T-helper 1 cell (primary cell): Measurements from ENCODE around the gene LPIN2.
"Not testable (repeated sequence)": the region's sequence is repeated elsewhere in the genome, so short reads cannot be mapped to it uniquely, and the experiment has no call there.

Source experiments
- DNase-seq, 5 donors: peaks; one replicate each; pipeline ENCODE4 v3.0.0-alpha.2; 2012 to 2020

The LPIN2 gene

DNA sequence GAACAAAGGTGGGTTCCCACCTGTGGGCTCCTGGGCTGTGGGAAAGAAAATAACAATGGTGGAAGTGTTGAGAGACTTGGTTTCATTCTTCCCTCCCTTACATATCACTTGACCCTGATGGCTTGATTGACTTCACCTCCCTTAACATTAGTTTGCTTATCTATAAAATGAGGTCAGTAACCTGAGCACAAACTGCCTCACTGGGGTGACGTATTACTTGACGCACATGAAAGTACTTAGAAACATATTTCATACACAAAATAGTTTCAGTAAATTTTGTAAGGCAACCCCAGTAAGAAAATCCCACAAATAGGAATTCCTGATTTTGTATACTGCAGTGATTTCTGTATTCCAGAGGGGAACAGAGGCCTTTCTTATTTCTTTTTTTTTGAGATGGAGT, 29.4 kb upstream of the LPIN2 start:
- no peak for DNase-seq

DNA sequence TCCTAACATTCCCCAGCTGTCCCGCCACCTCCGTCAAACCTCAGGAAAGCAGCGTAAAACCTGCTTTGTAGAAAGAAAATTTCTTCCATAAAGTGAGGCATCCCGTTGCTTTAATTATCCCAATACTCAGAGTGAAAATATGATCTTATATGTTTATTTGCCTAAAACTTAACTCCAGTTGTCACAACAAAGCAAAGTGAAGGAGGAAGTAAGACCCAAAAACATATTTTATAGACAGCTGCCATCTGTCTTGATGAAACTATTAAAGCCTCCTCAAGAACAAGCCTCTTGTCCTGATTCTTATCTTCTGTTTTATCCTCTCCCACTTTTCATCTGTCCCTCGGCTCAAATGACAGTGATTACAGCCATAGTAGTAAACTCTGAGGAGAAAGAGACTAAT, 28.9 kb upstream of the LPIN2 start:
- no peak for DNase-seq

GRCh38 chr18:3040881-3041280, 27.9 kb upstream of the LPIN2 start:
- DNase-seq, result no peak

GRCh38 chr18:3040173-3040572, 27.2 kb upstream of the LPIN2 start:
- DNase-seq, result no peak

DNA sequence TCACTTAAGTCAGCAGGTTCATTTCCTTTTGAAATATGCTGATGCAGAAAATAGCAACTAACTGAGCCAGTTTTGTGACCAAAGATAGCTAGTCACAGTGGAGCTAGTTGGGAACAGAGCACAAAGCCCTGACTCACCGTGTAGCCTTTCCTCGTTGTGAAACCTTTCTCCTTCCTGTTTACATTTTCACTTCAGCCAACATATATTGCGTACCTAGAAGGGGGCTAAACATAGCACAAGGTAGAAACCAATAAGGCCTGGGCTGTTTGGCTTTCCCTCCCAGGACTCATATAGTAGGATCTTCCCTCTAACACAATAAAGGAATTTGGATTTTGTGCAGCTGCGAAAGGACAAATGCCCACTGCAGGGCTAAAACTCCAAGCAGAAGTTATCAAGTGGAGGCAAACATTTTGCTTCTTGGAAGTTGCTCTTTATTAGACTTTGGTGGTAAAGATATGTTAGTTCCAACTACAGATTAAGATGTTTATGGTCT, 24.5 kb upstream of the LPIN2 start:
- DNase-seq, result peak in 1 of 5 donors; percentile 85

DNA sequence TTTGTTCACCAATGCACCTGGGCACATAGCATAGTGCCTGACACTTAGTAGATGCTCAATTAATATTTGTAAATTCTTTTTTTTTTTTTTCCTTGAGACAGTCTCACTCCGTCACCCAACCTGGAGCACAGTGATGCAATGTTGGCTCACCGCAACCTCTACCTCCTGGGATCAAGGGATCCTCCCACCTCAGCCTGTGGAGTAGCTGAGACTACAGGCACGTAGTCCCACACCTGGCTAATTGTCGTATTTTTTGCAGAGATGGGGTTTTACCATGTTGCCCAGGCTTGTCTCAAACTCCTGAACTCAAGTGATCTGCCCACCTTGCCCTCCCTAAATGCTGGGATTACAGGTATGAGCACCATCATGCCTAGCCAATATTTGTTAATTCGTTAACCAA, 23.2 kb upstream of the LPIN2 start:
- no peak for DNase-seq

GRCh38 chr18:3035635-3036034, 22.7 kb upstream of the LPIN2 start:
- no peak for DNase-seq

- no peak for DNase-seq
These were observed 19.8 kb upstream of the LPIN2 start for GRCh38 chr18:3032721-3033120.

- DNase-seq, result no peak
These were observed 16.4 kb upstream of the LPIN2 start for GRCh38 chr18:3029215-3029952.

DNA sequence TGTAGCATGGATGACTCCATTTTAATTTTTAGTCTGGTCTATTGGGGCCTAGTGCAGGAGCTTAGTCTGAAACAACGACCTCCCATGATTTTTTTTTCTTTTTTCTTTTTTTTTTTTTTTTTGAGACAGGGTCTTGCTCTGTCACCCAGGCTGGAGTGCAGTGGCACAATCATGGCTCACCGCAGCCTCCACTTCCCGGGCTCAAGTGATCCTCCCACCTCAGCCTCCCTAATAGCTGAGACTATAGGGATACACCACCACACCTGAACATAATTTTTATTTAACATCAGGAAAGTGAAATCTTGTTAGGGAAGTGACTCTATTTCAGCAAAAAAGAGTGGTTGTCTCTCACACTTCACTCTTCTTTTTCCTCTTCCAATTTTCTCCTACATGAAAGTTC, 15.2 kb upstream of the LPIN2 start:
- not testable (repeated sequence) for DNase-seq

- no peak for DNase-seq
These were observed 14.5 kb upstream of the LPIN2 start for GRCh38 chr18:3027370-3027891.

DNA sequence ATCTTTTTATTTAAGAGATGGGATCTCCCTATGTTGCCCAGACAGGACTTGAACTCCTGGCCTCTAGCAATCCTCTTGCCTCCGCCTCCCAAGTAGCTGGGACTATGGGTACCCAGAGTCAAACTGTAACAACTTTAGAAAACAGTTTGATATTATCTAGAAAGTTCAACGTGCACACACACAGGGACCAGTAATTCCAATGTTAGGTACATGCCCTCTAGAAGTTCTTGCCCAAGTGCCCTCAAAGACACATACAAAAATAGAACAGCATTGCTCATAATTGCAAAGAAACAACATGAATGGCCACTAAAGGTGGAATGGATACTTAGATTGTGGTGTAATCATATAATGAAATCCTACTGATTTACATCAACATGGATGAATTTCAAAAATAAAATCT, 12.6 kb upstream of the LPIN2 start:
- DNase-seq, result no peak

DNA sequence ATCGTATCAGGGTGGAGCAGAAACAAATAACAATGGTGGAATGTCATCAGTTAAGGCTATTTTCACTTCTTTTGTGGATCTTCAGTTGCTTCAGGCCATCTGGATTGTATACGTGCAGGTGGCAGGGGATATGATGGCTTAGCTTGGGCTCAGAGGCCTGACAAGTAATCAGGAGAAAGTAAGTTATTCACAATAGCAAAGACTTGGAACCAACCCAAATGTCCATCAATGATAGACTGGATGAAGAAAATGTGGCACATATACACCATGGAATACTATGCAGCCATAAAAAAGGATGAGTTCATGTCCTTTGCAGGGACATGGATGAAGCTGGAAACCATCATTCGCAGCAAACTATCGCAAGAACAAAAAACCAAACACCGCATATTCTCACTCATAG, 10.7 kb upstream of the LPIN2 start:
- not testable (repeated sequence) for DNase-seq

DNA sequence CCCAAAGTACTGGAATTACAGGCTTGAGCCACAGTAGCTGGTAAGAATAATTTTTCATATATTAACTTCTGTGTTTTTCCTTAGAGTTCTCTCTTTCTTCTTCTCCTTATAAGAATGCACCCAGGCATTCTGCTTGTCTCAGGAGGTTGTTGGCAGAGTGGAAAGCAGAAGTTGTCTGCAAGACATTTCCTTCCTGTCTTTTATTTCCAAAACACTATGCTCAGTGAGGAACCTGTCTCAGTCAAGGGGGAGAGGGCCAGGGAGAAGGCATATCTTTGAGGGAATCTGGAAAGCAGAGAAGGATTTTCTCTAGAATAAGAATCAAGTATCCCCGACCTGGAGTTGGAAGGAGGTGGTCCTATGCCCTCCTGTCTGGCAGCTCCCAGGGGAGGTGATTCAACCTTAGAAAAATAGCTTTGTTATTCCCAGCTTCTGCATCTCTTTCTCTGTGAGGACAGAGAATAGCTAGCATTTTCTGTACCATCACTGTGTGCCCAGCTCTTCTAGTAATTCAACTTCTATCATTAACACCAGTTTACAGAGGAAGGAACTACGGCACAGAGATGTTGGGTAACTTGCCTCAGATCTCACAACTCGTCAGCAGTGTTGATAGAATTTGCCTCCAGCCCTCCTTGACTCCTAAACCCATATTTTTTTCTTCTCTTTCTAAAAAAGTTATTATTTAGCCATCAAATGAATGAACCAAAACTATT, 3.8 kb upstream of the LPIN2 start:
- no peak for DNase-seq

GRCh38 chr18:3015851-3016250, 2.9 kb upstream of the LPIN2 start:
- no peak for DNase-seq

GRCh38 chr18:3015204-3015592, 2.3 kb upstream of the LPIN2 start:
- no peak for DNase-seq

DNA sequence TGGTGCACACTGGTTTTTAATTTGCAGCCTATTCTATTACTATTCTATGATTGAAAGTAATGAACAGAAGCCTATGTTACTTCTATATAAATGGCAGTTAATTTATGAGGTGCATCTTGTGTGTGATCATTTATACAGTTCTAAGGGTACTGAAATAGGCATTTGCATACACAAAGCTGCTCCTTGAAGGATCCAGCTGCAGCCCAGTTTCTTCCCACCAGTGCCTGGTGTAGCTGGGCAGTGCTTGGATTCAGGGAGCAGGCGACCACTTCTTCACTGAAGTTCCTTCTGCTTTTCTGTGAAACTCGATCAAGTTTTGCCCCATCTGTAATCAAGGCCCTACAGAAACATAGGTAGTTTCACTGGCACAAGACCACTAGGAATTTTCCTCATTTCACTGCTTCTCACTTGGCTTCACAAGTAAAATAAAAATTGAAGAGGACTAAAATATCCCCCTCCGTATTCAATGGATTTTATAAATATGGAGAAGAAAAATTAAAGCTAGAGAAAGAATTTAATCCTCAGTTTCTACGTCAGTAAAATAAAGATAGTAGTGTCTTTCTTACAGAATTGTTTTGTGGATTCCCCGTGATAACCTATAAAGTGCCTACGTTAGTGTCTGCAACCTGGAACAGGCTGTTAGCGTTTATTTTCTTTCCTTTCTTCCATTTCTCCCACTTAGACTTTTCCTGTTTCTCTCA, 1.7 kb upstream of the LPIN2 start:
- DNase-seq, result no peak

DNA sequence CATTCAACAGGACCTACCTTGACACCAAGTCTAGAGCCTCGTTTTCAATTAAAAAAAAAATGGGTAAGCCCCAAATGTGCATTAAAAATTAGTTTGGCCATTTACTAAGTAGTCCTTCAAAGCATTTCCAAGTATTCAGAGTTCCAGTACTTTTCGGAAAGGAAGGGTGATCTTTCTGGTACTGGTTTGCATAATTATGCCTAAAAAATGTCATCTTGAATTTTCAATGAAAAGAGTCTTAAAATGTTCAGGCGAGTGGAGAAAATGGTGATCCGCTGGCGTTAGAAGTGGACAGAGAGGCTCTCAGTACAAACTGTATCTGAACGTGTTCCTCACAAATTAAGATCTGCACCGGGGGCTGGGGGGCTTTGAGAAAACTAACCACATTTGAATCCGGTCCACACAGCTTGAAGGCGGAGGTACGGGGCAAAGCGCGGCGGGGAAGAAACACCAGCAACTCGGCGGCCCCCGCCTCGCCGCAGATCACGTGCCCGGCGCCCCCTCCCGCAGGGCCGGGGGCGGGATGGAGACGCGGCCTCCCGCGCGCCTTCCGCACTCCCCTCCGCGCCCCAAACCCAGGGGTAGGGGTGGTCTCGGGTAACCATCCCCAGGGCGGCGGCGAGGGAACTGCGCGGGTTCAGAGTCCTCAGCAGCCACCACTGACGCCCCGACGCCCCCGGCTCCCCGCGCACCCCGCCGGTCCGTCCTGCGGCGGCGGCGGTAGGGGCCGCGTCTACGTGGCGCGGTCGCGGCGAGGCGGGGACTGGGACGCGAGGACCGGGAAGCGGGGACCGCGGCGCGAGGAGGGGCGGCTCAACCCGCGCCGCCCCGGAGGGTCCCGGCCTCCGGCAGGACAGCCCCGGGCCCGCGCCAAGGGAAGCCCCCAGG, 564 bp downstream of the LPIN2 start:
- peak; percentile 29 to 56 (median 41) for DNase-seq

DNA sequence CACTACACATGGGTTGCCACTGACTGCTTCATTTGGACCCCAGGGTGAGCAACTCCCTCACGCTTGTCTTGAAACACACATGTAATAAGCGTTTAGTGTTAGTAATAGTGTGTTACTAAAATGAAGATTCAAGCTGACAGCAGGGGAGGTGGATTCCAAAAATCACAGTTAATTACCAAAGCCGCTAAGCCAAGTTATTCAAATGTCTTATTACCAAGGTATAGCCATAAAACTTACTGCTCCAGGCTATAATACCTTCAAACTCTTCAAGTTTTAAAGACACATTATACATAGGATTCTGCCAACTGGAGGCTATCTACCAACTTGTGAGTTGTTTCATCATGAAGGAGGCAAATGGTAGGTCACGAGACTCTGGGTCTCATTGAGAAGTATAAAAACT, 2.9 kb downstream of the LPIN2 start:
- no peak for DNase-seq

DNA sequence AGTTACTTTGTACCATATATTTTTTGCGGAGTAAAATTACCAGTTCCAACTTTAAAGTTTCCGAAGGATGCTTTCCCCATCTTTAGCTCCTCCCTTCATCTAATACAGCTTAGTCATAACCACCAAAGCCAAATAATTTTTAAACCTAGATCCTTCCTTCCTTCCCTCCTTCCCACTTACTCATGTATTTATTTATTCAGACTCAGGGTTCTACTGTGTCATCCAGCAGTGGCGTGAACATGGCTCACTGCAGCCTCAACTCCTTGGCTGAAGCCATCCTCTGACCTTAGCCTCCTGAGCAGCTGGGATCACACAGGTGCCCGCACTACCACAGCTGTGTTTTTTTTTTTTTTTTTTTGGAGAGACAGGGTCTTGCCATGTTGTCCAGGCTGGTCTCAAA, 4.4 kb downstream of the LPIN2 start:
- DNase-seq, result no peak

- DNase-seq, result no peak
These were observed 5.5 kb downstream of the LPIN2 start for GRCh38 chr18:3007491-3007890.

GRCh38 chr18:3005462-3005861, 7.5 kb downstream of the LPIN2 start:
- DNase-seq, result no peak
